Gastroesophageal sphincter (tissue), 4 donors: Measurements from ENCODE around the gene RPN1. TPM values are rescaled to one million over a fixed set of nuclear protein-coding genes. Genes with fewer than 3 reads are reported as not detected.

ENCODE experiments used
- ATAC-seq: fragments of 150-250 bp; one replicate; pipeline ENCODE4 v1.9.1; 2016; ENCODE audit warnings: mild to moderate bottlenecking, moderate library complexity
- H3K27ac ChIP-seq, 4 donors: fragments of 200-600 bp; sonication (generic) in 3 of 4; 1 replicate in 3 of 4; 2 replicates in 1 of 4; pipeline ENCODE4 v1.5.1; 2016 to 2019
- H3K27me3 ChIP-seq: fragments of 200-600 bp; sonication (generic); one replicate; pipeline ENCODE4 v1.5.1; 2019
- H3K36me3 ChIP-seq, 2 donors: fragments of 200-600 bp; sonication (generic); one replicate each; pipeline ENCODE4 v1.5.1; 2019; ENCODE audit warnings: control low read depth in 1 of 2
- H3K4me1 ChIP-seq, 3 donors: fragments of 200-600 bp; sonication (generic); 1 replicate in 2 of 3; 2 replicates in 1 of 3; pipeline ENCODE4 v1.5.1; 2016 to 2019; ENCODE audit warnings: control low read depth in 2 of 3
- H3K4me3 ChIP-seq, 2 donors: fragments of 200-600 bp; sonication (generic); one replicate each; pipeline ENCODE4 v1.5.1; 2019; ENCODE audit warnings: mild to moderate bottlenecking in 1 of 2, moderate library complexity in 1 of 2
- H3K9me3 ChIP-seq, 3 donors: fragments of 200-600 bp; sonication (generic); one replicate each; pipeline ENCODE4 v1.5.1; 2017 to 2019; ENCODE audit warnings: control low read depth in 2 of 3
- EP300 ChIP-seq: sonication (generic); formaldehyde crosslinking; IDR thresholded peaks from one replicate; pipeline ENCODE4 v1.6.1; 2017; ENCODE audit warnings: antibody characterized with exemption, mild to moderate bottlenecking
- POLR2A ChIP-seq, 2 donors: fragments of 450-650 bp; IDR thresholded peaks; one replicate each; pipeline ENCODE4 v1.6.1; 2017; ENCODE audit warnings: antibody characterized with exemption in 2 of 2, mild to moderate bottlenecking in 2 of 2, moderate library complexity in 1 of 2
- POLR2AphosphoS5 ChIP-seq: sonication (generic); formaldehyde crosslinking; IDR thresholded peaks from one replicate; pipeline ENCODE4 v1.6.1; 2017; ENCODE audit warnings: antibody characterized with exemption
- WGBS, 2 donors: methylation state at CpG; one replicate each; pipeline ENCODE4 v1.1.5; 2018; ENCODE audit warnings: low coverage in 1 of 2; 5-methylcytosine and 5-hydroxymethylcytosine counted together
- total RNA-seq, 4 donors: library from RNA; depleted of rRNA; stranded (reverse); fragments of >200 nt; gene quantifications; one replicate each; pipeline ENCODE4 v1.1.0, GENCODE V29; 2016
- TF ChIP-seq, protein P1 (sequence below), 4 experiments: fragments of 200-600 bp in 2 of 4; fragments of 450-650 bp in 2 of 4; sonication (generic) in 1 of 4; IDR thresholded peaks; one replicate each; pipeline ENCODE4 v1.5.1; 2017 to 2019; ENCODE audit warnings: antibody characterized with exemption in 4 of 4, mild to moderate bottlenecking in 2 of 4, moderate library complexity in 2 of 4

RPN1 gene
- total RNA-seq, 4 donors from 2014 or later = 144 to 243 (median 182) TPM

DNA sequence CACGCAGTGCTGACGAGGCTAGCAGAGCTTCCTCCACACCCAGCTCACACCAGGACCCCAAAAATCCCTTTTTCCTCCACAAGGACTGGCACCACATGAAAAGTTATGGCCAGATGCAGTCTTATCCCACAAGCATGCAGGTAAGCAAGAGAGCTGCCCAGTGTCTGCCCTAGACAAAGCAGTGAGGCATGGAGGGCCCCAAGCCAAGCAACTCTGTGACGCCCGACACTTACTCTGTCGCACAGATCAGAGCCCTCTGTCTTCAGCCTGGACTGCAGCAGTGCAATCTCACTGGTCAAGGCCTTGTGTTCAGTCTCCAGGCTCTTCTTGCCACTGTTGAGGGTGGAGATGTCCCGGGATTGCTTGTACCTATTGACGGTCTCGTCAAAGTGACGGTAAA, 28.7 kb downstream of the RPN1 start:
- no peak overlapping the region for H3K4me3 ChIP-seq
- H3K36me3 ChIP-seq = peaks cover 0 to 81% of the 10 kb centered on the region in 2 donors
- 90% methylated on average over 4 of the region's 9 CpGs; no CpG with 5 or more reads in 1 of the 2 donors for WGBS, 2 donors
- H3K27ac ChIP-seq = peak overlapping the region in 2 of 4 donors; percentile 6 to 22
- TF ChIP-seq EP300 = no peak
- TF ChIP-seq, protein P1, sequence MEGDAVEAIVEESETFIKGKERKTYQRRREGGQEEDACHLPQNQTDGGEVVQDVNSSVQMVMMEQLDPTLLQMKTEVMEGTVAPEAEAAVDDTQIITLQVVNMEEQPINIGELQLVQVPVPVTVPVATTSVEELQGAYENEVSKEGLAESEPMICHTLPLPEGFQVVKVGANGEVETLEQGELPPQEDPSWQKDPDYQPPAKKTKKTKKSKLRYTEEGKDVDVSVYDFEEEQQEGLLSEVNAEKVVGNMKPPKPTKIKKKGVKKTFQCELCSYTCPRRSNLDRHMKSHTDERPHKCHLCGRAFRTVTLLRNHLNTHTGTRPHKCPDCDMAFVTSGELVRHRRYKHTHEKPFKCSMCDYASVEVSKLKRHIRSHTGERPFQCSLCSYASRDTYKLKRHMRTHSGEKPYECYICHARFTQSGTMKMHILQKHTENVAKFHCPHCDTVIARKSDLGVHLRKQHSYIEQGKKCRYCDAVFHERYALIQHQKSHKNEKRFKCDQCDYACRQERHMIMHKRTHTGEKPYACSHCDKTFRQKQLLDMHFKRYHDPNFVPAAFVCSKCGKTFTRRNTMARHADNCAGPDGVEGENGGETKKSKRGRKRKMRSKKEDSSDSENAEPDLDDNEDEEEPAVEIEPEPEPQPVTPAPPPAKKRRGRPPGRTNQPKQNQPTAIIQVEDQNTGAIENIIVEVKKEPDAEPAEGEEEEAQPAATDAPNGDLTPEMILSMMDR (IDR thresholded peaks at IDR 0.05) = no peak
- no peak for TF ChIP-seq POLR2AphosphoS5
- no peak for TF ChIP-seq POLR2A (IDR thresholded peaks at IDR 0.05)
- H3K27me3 ChIP-seq = no peaks in the 10 kb centered on the region
- no peak for ATAC-seq
- H3K4me1 ChIP-seq = peaks cover 0 to 44% (median 18%) of the 10 kb centered on the region in 3 donors
- no peaks in the 10 kb centered on the region for H3K9me3 ChIP-seq

DNA sequence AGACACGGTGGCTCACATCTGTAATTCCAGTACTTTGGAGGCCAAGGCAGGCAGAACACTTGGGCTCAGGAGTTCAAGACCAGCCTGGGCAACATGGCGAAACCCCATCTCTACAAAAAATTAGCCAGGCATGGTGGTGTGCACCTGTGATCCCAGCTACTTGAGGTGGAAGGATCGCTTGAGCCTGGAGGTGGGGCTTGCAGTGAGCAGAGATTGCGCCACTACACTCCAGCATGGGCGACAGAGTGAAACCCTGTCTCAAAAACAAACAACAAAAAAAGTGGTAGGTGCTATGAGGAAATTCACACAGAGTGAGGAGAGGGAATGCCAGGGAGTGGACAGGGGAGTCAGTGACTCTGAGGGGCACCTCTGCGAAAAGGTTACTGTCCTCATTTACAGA, 29.4 kb downstream of the RPN1 start:
- WGBS, 2 donors = 72 to 74% methylated on average over 3 to 5 of the region's 6 CpGs
- ATAC-seq = no peak
- H3K4me1 ChIP-seq = peaks cover 0 to 45% (median 18%) of the 10 kb centered on the region in 3 donors
- H3K27me3 ChIP-seq = no peaks in the 10 kb centered on the region
- H3K4me3 ChIP-seq = no peak overlapping the region
- H3K9me3 ChIP-seq = no peaks in the 10 kb centered on the region
- no peak overlapping the region for H3K27ac ChIP-seq
- TF ChIP-seq, protein P1 (IDR thresholded peaks at IDR 0.05) = no peak
- TF ChIP-seq POLR2AphosphoS5 (no peak), EP300 (no peak), POLR2A (IDR thresholded peaks at IDR 0.05) (no peak)
- H3K36me3 ChIP-seq = peaks cover 0 to 74% of the 10 kb centered on the region in 2 donors

DNA sequence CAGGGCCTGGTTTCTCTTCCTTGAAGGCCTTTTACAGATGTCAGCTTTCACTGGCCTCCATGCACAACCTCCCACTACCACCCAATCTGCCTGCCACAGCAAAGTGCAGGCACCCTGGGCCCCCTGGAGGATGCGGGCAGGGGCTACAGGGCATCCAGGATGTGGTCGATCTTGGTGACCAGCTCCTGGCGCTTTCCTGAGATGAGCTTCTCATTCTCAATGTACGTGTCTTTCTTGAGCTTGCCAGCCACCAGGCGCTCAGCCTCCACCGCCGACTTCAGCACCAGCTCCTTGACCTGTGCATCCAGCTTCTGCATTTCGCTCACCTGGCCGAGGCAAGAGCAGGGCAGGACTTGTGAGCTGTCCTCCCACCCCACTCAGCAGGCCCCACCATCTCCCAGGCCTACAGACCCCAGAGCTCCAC, 30.3 kb downstream of the RPN1 start:
- no peak for TF ChIP-seq EP300
- TF ChIP-seq, protein P1 (IDR thresholded peaks at IDR 0.05) = no peak
- no peak for TF ChIP-seq POLR2A (IDR thresholded peaks at IDR 0.05)
- TF ChIP-seq POLR2AphosphoS5 = no peak
- H3K4me1 ChIP-seq = peaks cover 0 to 44% (median 18%) of the 10 kb centered on the region in 3 donors
- no peaks in the 10 kb centered on the region for H3K9me3 ChIP-seq
- peak overlapping the region in 1 of 4 donors; percentile 14 for H3K27ac ChIP-seq
- no peak for ATAC-seq
- H3K36me3 ChIP-seq = peaks cover 0 to 65% of the 10 kb centered on the region in 2 donors
- WGBS, 2 donors = no CpG with 5 or more reads among the region's 9 CpGs
- no peaks in the 10 kb centered on the region for H3K27me3 ChIP-seq
- no peak overlapping the region for H3K4me3 ChIP-seq

DNA sequence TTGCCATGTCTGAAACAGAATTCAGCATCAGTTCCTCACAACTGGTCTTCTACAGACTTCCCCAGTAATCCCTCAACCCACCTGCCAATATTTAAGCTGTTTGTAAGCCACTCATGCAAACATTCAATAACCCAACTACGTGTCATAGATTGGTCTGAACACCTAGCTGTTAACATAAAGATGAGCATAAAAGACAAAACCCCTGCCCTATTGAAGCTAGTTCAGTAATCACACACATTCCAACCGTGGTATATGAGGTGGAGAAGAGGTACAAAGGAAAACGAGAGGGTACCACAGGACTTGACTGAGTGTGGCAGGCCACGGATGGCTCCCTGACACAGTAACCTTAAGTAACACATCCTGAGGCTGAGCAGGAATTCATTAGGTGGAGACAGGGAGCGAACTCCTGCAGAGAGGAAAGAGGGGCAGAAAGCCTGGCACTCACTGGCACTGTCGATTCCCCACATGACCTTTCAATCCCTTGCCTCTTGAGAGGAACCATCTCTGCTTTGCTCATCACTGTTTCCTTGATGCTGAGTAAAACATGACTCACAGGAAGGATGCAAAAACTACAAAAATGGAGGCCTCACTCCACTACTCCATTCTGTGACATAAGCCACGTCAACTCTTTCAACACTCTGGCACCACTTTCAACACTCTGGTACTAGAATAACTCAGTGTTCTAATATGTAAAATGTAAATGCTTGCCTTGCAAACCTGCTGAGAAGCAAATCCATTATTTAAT, 31.3 kb downstream of the RPN1 start:
- H3K36me3 ChIP-seq = peaks cover 0 to 55% of the 10 kb centered on the region in 2 donors
- H3K4me3 ChIP-seq = no peak overlapping the region
- H3K4me1 ChIP-seq = peaks cover 0 to 39% (median 18%) of the 10 kb centered on the region in 3 donors
- H3K9me3 ChIP-seq = no peaks in the 10 kb centered on the region
- no peaks in the 10 kb centered on the region for H3K27me3 ChIP-seq
- H3K27ac ChIP-seq = peak overlapping the region in 2 of 4 donors; percentile 0 to 86
- ATAC-seq = no peak
- TF ChIP-seq, protein P1 (IDR thresholded peaks at IDR 0.05) = no peak
- TF ChIP-seq EP300 (no peak), POLR2AphosphoS5 (no peak), POLR2A (IDR thresholded peaks at IDR 0.05) (no peak)
- 52% methylated on average over 6 of the region's 7 CpGs for WGBS, 2 donors

DNA sequence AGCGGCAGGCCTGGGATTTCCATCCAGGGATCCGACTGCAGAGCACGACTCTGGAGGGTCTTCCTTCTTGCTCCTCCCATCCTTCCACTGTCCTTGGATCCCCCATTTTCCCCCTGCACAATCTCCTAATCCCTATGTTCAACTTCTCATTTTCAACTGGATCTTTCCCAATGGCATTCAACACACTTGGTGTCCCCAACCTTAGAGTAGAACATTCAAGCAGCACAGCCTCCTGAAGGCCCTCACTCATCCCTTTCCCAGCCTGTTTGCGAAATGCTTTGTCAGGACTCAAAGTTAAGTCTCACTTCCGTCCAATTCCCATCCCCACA, 32.3 kb downstream of the RPN1 start:
- peak overlapping the region; percentile 60 to 90 (median 88) for H3K27ac ChIP-seq

More for the DNA sequence above, 32.3 kb downstream of the RPN1 start:
- Histone ChIP-seq H3K4me3 (peak overlapping the region; percentile 68 to 92), H3K9me3 (no peaks in the 10 kb centered on the region), H3K27me3 (no peaks in the 10 kb centered on the region), H3K4me1 (peaks cover 0 to 29% (median 14%) of the 10 kb centered on the region in 3 donors), H3K36me3 (peaks cover 0 to 47% of the 10 kb centered on the region in 2 donors)
- TF ChIP-seq POLR2A (IDR thresholded peaks at IDR 0.05) (no peak), EP300 (no peak), POLR2AphosphoS5 (no peak)
- TF ChIP-seq, protein P1 (IDR thresholded peaks at IDR 0.05) = no peak
- ATAC-seq = no peak
- WGBS, 2 donors = 28 to 33% methylated on average over 5 of the region's 5 CpGs
